ENCODE data around the gene RASA3.
"Not testable (repeated sequence)": the region's sequence is repeated elsewhere in the genome, so short reads cannot be mapped to it uniquely, and the experiment has no call there.

RASA3 gene

GRCh38 chr13:114112826-114113322, 19.5 kb downstream of the RASA3 start:
- DNase-seq (ENCODE audit: low spot score) = no peak

- DNase-seq (ENCODE audit: low spot score) = no peak
Observed at GRCh38 chr13:114112231-114112825, 20.1 kb downstream of the RASA3 start.

- DNase-seq (ENCODE audit: low spot score) = no peak
Observed at GRCh38 chr13:114111577-114111976, 20.8 kb downstream of the RASA3 start.

- not testable (repeated sequence) for DNase-seq (ENCODE audit: low spot score)
Observed at GRCh38 chr13:114110830-114111189, 21.6 kb downstream of the RASA3 start.

GRCh38 chr13:114110091-114110829, 22.2 kb downstream of the RASA3 start:
- DNase-seq (ENCODE audit: low spot score) = peak; percentile 59

GRCh38 chr13:114109641-114110041, 22.8 kb downstream of the RASA3 start:
- no peak for DNase-seq (ENCODE audit: low spot score)

GRCh38 chr13:114108894-114109293, 23.5 kb downstream of the RASA3 start:
- DNase-seq (ENCODE audit: low spot score) = no peak

- no peak for DNase-seq (ENCODE audit: low spot score)
Observed at GRCh38 chr13:114108141-114108761, 24.2 kb downstream of the RASA3 start.

GRCh38 chr13:114107686-114108081, 24.7 kb downstream of the RASA3 start:
- no peak for DNase-seq (ENCODE audit: low spot score)

- no peak for DNase-seq (ENCODE audit: low spot score)
Observed at GRCh38 chr13:114106991-114107685, 25.3 kb downstream of the RASA3 start.

- DNase-seq (ENCODE audit: low spot score) = no peak
Observed at GRCh38 chr13:114106526-114106925, 25.9 kb downstream of the RASA3 start.

GRCh38 chr13:114105521-114106225, 26.8 kb downstream of the RASA3 start:
- DNase-seq (ENCODE audit: low spot score) = no peak

GRCh38 chr13:114104655-114105520, 27.5 kb downstream of the RASA3 start:
- no peak for DNase-seq (ENCODE audit: low spot score)

GRCh38 chr13:114103801-114104654, 28.4 kb downstream of the RASA3 start:
- no peak for DNase-seq (ENCODE audit: low spot score)

- DNase-seq (ENCODE audit: low spot score) = not testable (repeated sequence)
Observed at GRCh38 chr13:114103289-114103621, 29.2 kb downstream of the RASA3 start.

GRCh38 chr13:114102521-114103288, 29.7 kb downstream of the RASA3 start:
- DNase-seq (ENCODE audit: low spot score) = no peak

- no peak for DNase-seq (ENCODE audit: low spot score)
Observed at GRCh38 chr13:114102131-114102520, 30.3 kb downstream of the RASA3 start.

- DNase-seq (ENCODE audit: low spot score) = no peak
Observed at GRCh38 chr13:114101358-114102130, 30.9 kb downstream of the RASA3 start.
